Smooth muscle cell (in vitro differentiated cells): ENCODE data around the gene ZNF367. TPM values are rescaled to one million over a fixed set of nuclear protein-coding genes. Genes with fewer than 3 reads are reported as not detected.

Experiments used
- DNase-seq: peaks from one replicate; lab custom pipeline; 2025; ENCODE audit not compliant: unreplicated experiment; lab: John Stamatoyannopoulos, UW
- H2AFZ ChIP-seq: fragments of 200-600 bp; sonication (generic); 2 replicates; pipeline ENCODE4 v1.6.0; 2016; ENCODE audit warnings: antibody characterized with exemption, low read depth, mild to moderate bottlenecking
- H3F3A ChIP-seq: fragments of 200-600 bp; sonication (generic); 2 replicates; pipeline ENCODE4 v1.6.0; 2017; ENCODE audit warnings: antibody characterized with exemption, low read depth
- H3K27ac ChIP-seq: fragments of 200-600 bp; sonication (generic); 2 replicates; pipeline ENCODE4 v1.5.1; 2016; ENCODE audit warnings: low read depth, mild to moderate bottlenecking
- H3K27me3 ChIP-seq: fragments of 200-600 bp; sonication (generic); 2 replicates; pipeline ENCODE4 v1.6.1; 2016; ENCODE audit warnings: low read depth, mild to moderate bottlenecking
- H3K36me3 ChIP-seq: fragments of 200-600 bp; sonication (generic); 2 replicates; pipeline ENCODE4 v1.5.1; 2016; ENCODE audit warnings: low read depth
- H3K4me1 ChIP-seq: fragments of 200-600 bp; sonication (generic); 2 replicates; pipeline ENCODE4 v1.5.1; 2016; ENCODE audit warnings: low read depth
- H3K4me2 ChIP-seq: fragments of 200-600 bp; sonication (generic); 2 replicates; pipeline ENCODE4 v1.6.0; 2016; ENCODE audit warnings: mild to moderate bottlenecking
- H3K4me3 ChIP-seq: fragments of 200-600 bp; sonication (generic); 2 replicates; pipeline ENCODE4 v1.5.1; 2016; ENCODE audit warnings: mild to moderate bottlenecking
- H3K79me2 ChIP-seq: fragments of 200-600 bp; sonication (generic); 2 replicates; pipeline ENCODE4 v1.6.0; 2016; ENCODE audit warnings: low read depth, mild to moderate bottlenecking
- H3K9ac ChIP-seq: fragments of 200-600 bp; sonication (generic); 2 replicates; pipeline ENCODE4 v1.6.0; 2016; ENCODE audit warnings: low read depth
- H3K9me3 ChIP-seq: fragments of 200-600 bp; sonication (generic); replicated peaks from 2 replicates; pipeline ENCODE4 v1.5.1; 2016; ENCODE audit warnings: low read depth
- H4K20me1 ChIP-seq: fragments of 200-600 bp; sonication (generic); 2 replicates; pipeline ENCODE4 v1.6.0; 2016; ENCODE audit warnings: low read depth
- CTCF ChIP-seq: fragments of 200-600 bp; sonication (generic); IDR thresholded peaks from 2 replicates; pipeline ENCODE4 v1.5.1; 2017; ENCODE audit warnings: borderline replicate concordance, mild to moderate bottlenecking, antibody characterized with exemption; ENCODE audit not compliant: insufficient read depth, poor library complexity, severe bottlenecking
- WGBS: methylation state at CpG from one replicate; pipeline ENCODE4 v1.1.7; 2016; ENCODE audit warnings: low lambda C conversion rate; 5-methylcytosine and 5-hydroxymethylcytosine counted together
- polyA plus RNA-seq: library from polyadenylated mRNA; unstranded; fragments of >200 nt; fragmentation: Nextera tagmentation; extraction: Ambion mirVana; gene quantifications from 2 replicates; pipeline ENCODE4 v1.2.1, GENCODE V29; 2016
- total RNA-seq: library from RNA; depleted of rRNA; stranded (reverse); fragments of >200 nt; gene quantifications from 2 replicates; pipeline ENCODE4 v1.2.3, GENCODE V29; 2014

The ZNF367 gene
- total and polyA plus RNA-seq, 2 experiments from 2014 or later: 2.8 to 3.2 TPM

GRCh38 chr9:96348261-96348660 is 69.9 kb downstream of the ZNF367 start:
- Histone ChIP-seq H3K4me2 (no peak overlapping the region), H3K79me2 (no peaks in the 10 kb centered on the region), H2AFZ (no peak overlapping the region), H3K4me1 (peaks cover 14% of the 10 kb centered on the region), H4K20me1 (no peaks in the 10 kb centered on the region), H3K9ac (no peak overlapping the region), H3F3A (peaks cover 20% of the 10 kb centered on the region), H3K4me3 (no peak overlapping the region), H3K9me3 (peaks cover 2% of the 10 kb centered on the region), H3K27me3 (no peaks in the 10 kb centered on the region), H3K27ac (no peak overlapping the region), H3K36me3 (no peaks in the 10 kb centered on the region)
- DNase-seq: no peak
- WGBS: 98% methylated on average over 5 of the region's 5 CpGs
- TF ChIP-seq CTCF: no peak

- Histone ChIP-seq H3K4me3 (no peak overlapping the region), H3K79me2 (no peaks in the 10 kb centered on the region), H3K4me1 (peaks cover 21% of the 10 kb centered on the region), H3F3A (peaks cover 33% of the 10 kb centered on the region), H3K4me2 (no peak overlapping the region), H2AFZ (no peak overlapping the region), H4K20me1 (no peaks in the 10 kb centered on the region), H3K36me3 (no peaks in the 10 kb centered on the region), H3K27ac (peak overlapping the region; percentile 17), H3K9ac (no peak overlapping the region), H3K27me3 (no peaks in the 10 kb centered on the region), H3K9me3 (peaks cover 2% of the 10 kb centered on the region)
- 94% methylated on average over 9 of the region's 9 CpGs for WGBS
- no peak for DNase-seq
- no peak for TF ChIP-seq CTCF
Observed at GRCh38 chr9:96345551-96345950, 72.6 kb downstream of the ZNF367 start.

- Histone ChIP-seq H3K27ac (peak overlapping the region; percentile 50), H3K4me2 (peak overlapping the region; percentile 74), H3K4me1 (peaks cover 21% of the 10 kb centered on the region), H3K4me3 (no peak overlapping the region), H3K79me2 (no peaks in the 10 kb centered on the region), H3K27me3 (no peaks in the 10 kb centered on the region), H3K9me3 (peaks cover 2% of the 10 kb centered on the region), H4K20me1 (no peaks in the 10 kb centered on the region), H3F3A (peaks cover 38% of the 10 kb centered on the region), H3K36me3 (no peaks in the 10 kb centered on the region), H3K9ac (no peak overlapping the region), H2AFZ (no peak overlapping the region)
- no peak for TF ChIP-seq CTCF
- 46% methylated on average over 6 of the region's 6 CpGs for WGBS
- no peak for DNase-seq
Observed at GRCh38 chr9:96344458-96345180, 73.6 kb downstream of the ZNF367 start.
